Inferior parietal cortex (tissue), 1 donor: ENCODE data around the gene NFAM1.

Experiments
- DNase-seq: peaks from one replicate; pipeline ENCODE4 v3.0.0-alpha.2; 2016; ENCODE audit errors: extremely low spot score

The NFAM1 gene

GRCh38 chr22:42360348-42360747 is 71.9 kb downstream of the NFAM1 start:
- DNase-seq: no peak

GRCh38 chr22:42358643-42359558 is 73.3 kb downstream of the NFAM1 start:
- DNase-seq: no peak

- DNase-seq: no peak
These were observed 74.4 kb downstream of the NFAM1 start for GRCh38 chr22:42357634-42358296.

GRCh38 chr22:42357221-42357620 is 75.0 kb downstream of the NFAM1 start:
- no peak for DNase-seq

GRCh38 chr22:42356533-42356932 is 75.7 kb downstream of the NFAM1 start:
- DNase-seq: no peak

GRCh38 chr22:42353883-42354727 is 78.1 kb downstream of the NFAM1 start:
- DNase-seq: no peak

- no peak for DNase-seq
These were observed 81.8 kb downstream of the NFAM1 start for GRCh38 chr22:42350373-42350772.

- DNase-seq: no peak
These were observed 84.8 kb downstream of the NFAM1 start for GRCh38 chr22:42347281-42347824.

GRCh38 chr22:42346722-42347121 is 85.5 kb downstream of the NFAM1 start:
- no peak for DNase-seq

- DNase-seq: no peak
These were observed 86.7 kb downstream of the NFAM1 start for GRCh38 chr22:42345458-42345857.

- peak; percentile 82 for DNase-seq
These were observed 87.8 kb downstream of the NFAM1 start for GRCh38 chr22:42344361-42344905.

- DNase-seq: no peak
These were observed 88.6 kb downstream of the NFAM1 start for GRCh38 chr22:42343531-42344081.

- no peak for DNase-seq
These were observed 89.1 kb downstream of the NFAM1 start for GRCh38 chr22:42343121-42343454.

GRCh38 chr22:42342426-42343120 is 89.6 kb downstream of the NFAM1 start:
- DNase-seq: no peak

GRCh38 chr22:42341779-42342178 is 90.4 kb downstream of the NFAM1 start:
- no peak for DNase-seq

- no peak for DNase-seq
These were observed 91.3 kb downstream of the NFAM1 start for GRCh38 chr22:42340829-42341383.

- no peak for DNase-seq
These were observed 92.1 kb downstream of the NFAM1 start for GRCh38 chr22:42340150-42340549.

GRCh38 chr22:42338479-42338878 is 93.7 kb downstream of the NFAM1 start:
- no peak for DNase-seq

GRCh38 chr22:42337356-42337755 is 94.8 kb downstream of the NFAM1 start:
- no peak for DNase-seq

GRCh38 chr22:42336527-42337227 is 95.5 kb downstream of the NFAM1 start:
- DNase-seq: no peak
